HepG2 (cell line): ENCODE measurements around the gene COL9A3. TPM values are rescaled to one million over a fixed set of nuclear protein-coding genes. Genes with fewer than 3 reads are reported as not detected.
A peak's percentile ranks its signal among the peaks of the same experiment; 100 is the strongest.

Experiments used
- AGO2 ChIP-seq: fragments of 200-400 bp; formaldehyde crosslinking; optimal IDR thresholded peaks from 2 replicates; pipeline ENCODE3; 2017; ENCODE audit warnings: mild to moderate bottlenecking, low read depth, low read length, moderate library complexity
- ARID3A ChIP-seq: IDR thresholded peaks from 2 replicates; pipeline ENCODE4 v1.6.1; 2012; ENCODE audit warnings: low read depth, low read length, improper control_type of control experiment
- BRF2 ChIP-seq: sonication (generic); formaldehyde crosslinking; IDR thresholded peaks from 2 replicates; pipeline ENCODE4 v1.8.1; 2022; ENCODE audit warnings: mild to moderate bottlenecking, missing genetic modification reagents
- ETS1 ChIP-seq: sonication (generic); formaldehyde crosslinking; IDR thresholded peaks from 2 replicates; pipeline ENCODE4 v1.4.0; 2020; ENCODE audit warnings: missing genetic modification reagents
- SRSF1 ChIP-seq: fragments of 200-400 bp; formaldehyde crosslinking; optimal IDR thresholded peaks from 2 replicates; pipeline ENCODE3; 2017; ENCODE audit warnings: mild to moderate bottlenecking, low read depth, low read length, moderate library complexity
- ZFP91 ChIP-seq: sonication (generic); formaldehyde crosslinking; IDR thresholded peaks from 2 replicates; pipeline ENCODE4 v1.9.0; 2022; ENCODE audit warnings: missing genetic modification reagents, mild to moderate bottlenecking, borderline replicate concordance
- ZFX ChIP-seq: sonication (generic); formaldehyde crosslinking; IDR thresholded peaks from 2 replicates; pipeline ENCODE4 v1.4.0; 2020; ENCODE audit warnings: mild to moderate bottlenecking, low read depth, missing genetic modification reagents, moderate library complexity
- ZNF598 ChIP-seq: sonication (generic); formaldehyde crosslinking; IDR thresholded peaks from 2 replicates; pipeline ENCODE4 v1.5.1; 2020; ENCODE audit warnings: mild to moderate bottlenecking, missing genetic modification reagents, borderline replicate concordance
- ZNF687 ChIP-seq: sonication (generic); formaldehyde crosslinking; IDR thresholded peaks from 2 replicates; pipeline ENCODE4 v1.5.1; 2020; ENCODE audit warnings: mild to moderate bottlenecking, missing genetic modification reagents, moderate library complexity
- ZNF704 ChIP-seq: sonication (generic); formaldehyde crosslinking; IDR thresholded peaks from 2 replicates; pipeline ENCODE4 v1.8.1; 2023; ENCODE audit warnings: mild to moderate bottlenecking, inconsistent platforms, moderate library complexity, missing genetic modification reagents, borderline replicate concordance
- polyA plus RNA-seq, 8 experiments: library from polyadenylated mRNA; depleted of rRNA in 3 of 8; stranded (reverse) in 7 of 8; unstranded in 1 of 8; fragments of >200 nt; fragmentation: Illumina TruSeq in 4 of 8; extraction: Trizol in 4 of 8; gene quantifications; 2 replicates each; pipeline versions ENCODE4 v1.2.1 to v1.2.3, GENCODE V29; 2011 to 2016; ENCODE audit warnings: low read depth in 4 of 8, missing spikeins in 1 of 8, mixed read lengths in 1 of 8; ENCODE audit not compliant: insufficient read depth in 1 of 8
- total RNA-seq, 5 experiments: library from RNA; depleted of rRNA; stranded (reverse); fragments of >200 nt; fragmentation: Illumina TruSeq; extraction: Trizol; gene quantifications; 2 replicates each; pipeline ENCODE4 v1.2.3, GENCODE V29; 2016; ENCODE audit warnings: low read depth in 1 of 5

The COL9A3 gene
- total and polyA plus RNA-seq, 2 of the 13 experiments (the other 11 are each of a cell fraction or from before 2014, with no cell fraction given) = 155 to 204 TPM

- TF ChIP-seq ETS1 (CRISPR knock-in tag) (no peak), SRSF1 (peak; percentile 60), ZFX (CRISPR knock-in tag) (peak; percentile 29; the same call in 1 of the 2 replicates), ZNF687 (CRISPR knock-in tag) (peak; percentile 51), ZNF704 (CRISPR knock-in tag) (0 out of 2 replicates have a peak, but pooled peaks have one; percentile 72), ARID3A (no peak), BRF2 (no peak), ZNF598 (CRISPR knock-in tag) (peak; percentile 28; the same call in 1 of the 2 replicates), ZFP91 (CRISPR knock-in tag) (peak; percentile 77; the same call in 1 of the 2 replicates), AGO2 (peak; percentile 83)
Observed at GRCh38 chr20:62832212-62832922, 15.5 kb downstream of the COL9A3 start (continued).
